Measurements from ENCODE around the gene DPP10.

DPP10 gene

DNA sequence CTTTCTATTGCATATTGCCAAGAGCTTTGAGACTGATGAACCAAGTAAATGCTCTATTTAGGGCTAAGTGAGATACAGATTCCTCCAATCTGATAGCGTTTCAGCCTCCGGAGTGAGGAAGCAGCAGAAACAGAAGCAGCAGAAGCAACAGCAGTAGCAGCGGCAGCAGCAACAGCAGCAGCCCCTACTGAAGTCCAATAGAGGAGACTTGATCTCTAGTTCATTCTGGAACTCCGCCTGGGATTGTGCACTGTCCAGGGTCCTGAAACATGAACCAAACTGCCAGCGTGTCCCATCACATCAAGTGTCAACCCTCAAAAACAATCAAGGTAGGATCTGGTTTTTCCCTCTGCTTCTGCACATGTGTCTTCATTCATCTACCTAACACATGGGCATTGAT, at the start of gene DPP10:
Gene DPP10 (plus strand): TSS at position 132 of the 400 bp plus-strand sequence.
- Histone ChIP-seq H3K4me3 (ENCODE audit: low read depth, low read length, poor library complexity, severe bottlenecking) (no peak within 1 kb of the TSS), H3K9ac (ENCODE audit: low read length) (no peak within 1 kb of the TSS), H3K4me2 (ENCODE audit: low read length) (no peak within 1 kb of the TSS), H3K79me2 (ENCODE audit: insufficient read depth, low read length) (no peaks in the 10 kb centered on the region), H3K27me3 (ENCODE audit: insufficient read depth, low read length) (no peaks in the 10 kb centered on the region), H3K9me2 (ENCODE audit: low read depth, low read length) (no peaks in the 10 kb centered on the region), H3K4me1 (ENCODE audit: insufficient read depth, low read length, severe bottlenecking) (no peaks in the 10 kb centered on the region), H3F3A (ENCODE audit: insufficient read depth, low read length) (no peaks in the 10 kb centered on the region), H2AFZ (ENCODE audit: low read length) (no peak within 1 kb of the TSS), H3K9me3 (ENCODE audit: low read length) (no peaks in the 10 kb centered on the region), H3K36me3 (ENCODE audit: insufficient read depth, low read length) (no peaks in the 10 kb centered on the region), H4K20me1 (ENCODE audit: insufficient read depth, low read length) (no peaks in the 10 kb centered on the region), H3K27ac (ENCODE audit: low read depth, low read length, poor library complexity, severe bottlenecking) (no peak within 1 kb of the TSS)
- TF ChIP-seq EZH2 (IDR thresholded peaks at IDR 0.05; ENCODE audit: borderline replicate concordance, low read length), result no peak
- TF ChIP-seq, protein P1, sequence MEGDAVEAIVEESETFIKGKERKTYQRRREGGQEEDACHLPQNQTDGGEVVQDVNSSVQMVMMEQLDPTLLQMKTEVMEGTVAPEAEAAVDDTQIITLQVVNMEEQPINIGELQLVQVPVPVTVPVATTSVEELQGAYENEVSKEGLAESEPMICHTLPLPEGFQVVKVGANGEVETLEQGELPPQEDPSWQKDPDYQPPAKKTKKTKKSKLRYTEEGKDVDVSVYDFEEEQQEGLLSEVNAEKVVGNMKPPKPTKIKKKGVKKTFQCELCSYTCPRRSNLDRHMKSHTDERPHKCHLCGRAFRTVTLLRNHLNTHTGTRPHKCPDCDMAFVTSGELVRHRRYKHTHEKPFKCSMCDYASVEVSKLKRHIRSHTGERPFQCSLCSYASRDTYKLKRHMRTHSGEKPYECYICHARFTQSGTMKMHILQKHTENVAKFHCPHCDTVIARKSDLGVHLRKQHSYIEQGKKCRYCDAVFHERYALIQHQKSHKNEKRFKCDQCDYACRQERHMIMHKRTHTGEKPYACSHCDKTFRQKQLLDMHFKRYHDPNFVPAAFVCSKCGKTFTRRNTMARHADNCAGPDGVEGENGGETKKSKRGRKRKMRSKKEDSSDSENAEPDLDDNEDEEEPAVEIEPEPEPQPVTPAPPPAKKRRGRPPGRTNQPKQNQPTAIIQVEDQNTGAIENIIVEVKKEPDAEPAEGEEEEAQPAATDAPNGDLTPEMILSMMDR (IDR thresholded peaks at IDR 0.05; ENCODE audit: low read length), result no peak

DNA sequence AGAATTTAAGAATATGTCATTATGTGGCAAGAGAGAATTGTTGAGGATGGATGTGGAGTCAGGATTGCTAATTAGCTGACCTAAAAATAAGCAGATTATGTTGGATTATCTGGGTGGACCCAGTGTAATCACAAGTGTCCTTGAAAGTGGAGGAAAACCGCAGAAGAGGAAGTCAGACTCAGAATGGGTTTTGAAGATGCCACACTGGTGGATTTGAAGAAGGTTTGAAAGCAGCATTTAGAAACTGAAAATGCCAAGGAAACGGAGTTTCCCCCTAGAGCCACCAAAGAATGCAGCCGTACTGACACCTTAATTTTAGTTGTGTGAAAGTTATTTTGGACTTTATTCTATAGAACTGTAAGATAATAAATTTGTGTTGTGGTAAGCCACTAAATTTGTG, 41.6 kb upstream of the DPP10 start:
- H3K27me3 ChIP-seq (ENCODE audit: insufficient read depth, low read length), result no peaks in the 10 kb centered on the region
- no peak overlapping the region for H3K4me2 ChIP-seq (ENCODE audit: low read length)
- H3F3A ChIP-seq (ENCODE audit: insufficient read depth, low read length), result no peaks in the 10 kb centered on the region
- H3K9ac ChIP-seq (ENCODE audit: low read length), result no peak overlapping the region
- no peak for TF ChIP-seq EZH2 (IDR thresholded peaks at IDR 0.05; ENCODE audit: borderline replicate concordance, low read length)
- TF ChIP-seq, protein P1 (IDR thresholded peaks at IDR 0.05; ENCODE audit: low read length), result no peak
- no peaks in the 10 kb centered on the region for H4K20me1 ChIP-seq (ENCODE audit: insufficient read depth, low read length)
- H3K79me2 ChIP-seq (ENCODE audit: insufficient read depth, low read length), result no peaks in the 10 kb centered on the region
- H3K9me3 ChIP-seq (ENCODE audit: low read length), result no peaks in the 10 kb centered on the region
- no peak overlapping the region for H2AFZ ChIP-seq (ENCODE audit: low read length)
- no peaks in the 10 kb centered on the region for H3K4me1 ChIP-seq (ENCODE audit: insufficient read depth, low read length, severe bottlenecking)
- no peak overlapping the region for H3K27ac ChIP-seq (ENCODE audit: low read depth, low read length, poor library complexity, severe bottlenecking)
- H3K36me3 ChIP-seq (ENCODE audit: insufficient read depth, low read length), result no peaks in the 10 kb centered on the region
- no peaks in the 10 kb centered on the region for H3K9me2 ChIP-seq (ENCODE audit: low read depth, low read length)
- H3K4me3 ChIP-seq (ENCODE audit: low read depth, low read length, poor library complexity, severe bottlenecking), result no peak overlapping the region

DNA sequence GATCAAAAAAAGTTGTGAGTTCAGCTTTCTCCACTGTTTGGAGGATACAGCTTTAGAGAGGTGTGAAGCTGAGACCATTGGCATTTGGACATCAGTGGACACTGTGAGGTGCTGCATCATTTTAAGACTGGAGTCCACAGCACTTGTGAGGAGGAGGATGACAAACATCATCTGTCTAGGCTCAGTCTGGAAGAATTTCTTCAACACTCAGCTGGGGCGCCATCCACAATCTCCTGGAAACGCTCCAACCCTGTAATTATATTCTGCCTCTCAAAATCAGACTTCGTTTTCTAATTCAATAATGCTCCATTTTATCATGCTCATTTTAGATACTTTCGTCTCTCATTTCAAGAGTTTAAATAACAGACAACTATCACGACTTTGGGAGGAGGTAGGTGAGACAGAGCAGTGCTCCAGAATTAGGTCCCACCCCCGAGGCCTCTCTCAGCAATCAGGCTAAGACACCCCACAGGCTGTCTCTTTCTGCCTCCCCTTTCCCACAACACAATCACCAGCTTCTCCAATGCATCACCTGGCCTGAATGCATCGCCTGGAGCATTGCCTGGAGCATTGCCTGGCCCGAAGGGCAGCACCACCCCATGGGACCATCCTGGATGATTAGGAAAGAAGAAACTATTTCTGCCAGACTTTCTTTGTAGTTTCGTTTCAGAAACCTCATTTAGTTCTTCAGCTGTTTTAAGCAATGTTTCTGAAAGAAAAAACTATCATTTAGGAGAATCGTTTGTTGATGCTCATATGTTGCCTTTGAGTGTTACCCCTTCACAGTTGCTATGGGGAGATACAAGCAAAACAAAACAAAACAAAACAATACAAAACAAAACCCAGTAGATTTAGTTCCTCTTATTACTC, 37.0 kb upstream of the DPP10 start:
- Histone ChIP-seq H3K9ac (ENCODE audit: low read length) (no peak overlapping the region), H3F3A (ENCODE audit: insufficient read depth, low read length) (no peaks in the 10 kb centered on the region), H3K9me2 (ENCODE audit: low read depth, low read length) (no peaks in the 10 kb centered on the region), H3K9me3 (ENCODE audit: low read length) (no peaks in the 10 kb centered on the region), H3K27me3 (ENCODE audit: insufficient read depth, low read length) (no peaks in the 10 kb centered on the region), H3K4me2 (ENCODE audit: low read length) (no peak overlapping the region), H3K27ac (ENCODE audit: low read depth, low read length, poor library complexity, severe bottlenecking) (no peak overlapping the region), H3K79me2 (ENCODE audit: insufficient read depth, low read length) (no peaks in the 10 kb centered on the region), H4K20me1 (ENCODE audit: insufficient read depth, low read length) (no peaks in the 10 kb centered on the region), H2AFZ (ENCODE audit: low read length) (no peak overlapping the region), H3K4me1 (ENCODE audit: insufficient read depth, low read length, severe bottlenecking) (no peaks in the 10 kb centered on the region), H3K36me3 (ENCODE audit: insufficient read depth, low read length) (no peaks in the 10 kb centered on the region), H3K4me3 (ENCODE audit: low read depth, low read length, poor library complexity, severe bottlenecking) (no peak overlapping the region)
- TF ChIP-seq EZH2 (IDR thresholded peaks at IDR 0.05; ENCODE audit: borderline replicate concordance, low read length), result no peak
- TF ChIP-seq, protein P1 (IDR thresholded peaks at IDR 0.05; ENCODE audit: low read length), result no peak

Measured in OCI-LY1 (cell line).